NCI-H446 (cell line): Measurements from ENCODE around the gene NT5C.

Source experiments
- DNase-seq, 2 experiments: peaks; one replicate each; lab custom pipeline; 2025; lab: John Stamatoyannopoulos, UW

The NT5C gene

DNA sequence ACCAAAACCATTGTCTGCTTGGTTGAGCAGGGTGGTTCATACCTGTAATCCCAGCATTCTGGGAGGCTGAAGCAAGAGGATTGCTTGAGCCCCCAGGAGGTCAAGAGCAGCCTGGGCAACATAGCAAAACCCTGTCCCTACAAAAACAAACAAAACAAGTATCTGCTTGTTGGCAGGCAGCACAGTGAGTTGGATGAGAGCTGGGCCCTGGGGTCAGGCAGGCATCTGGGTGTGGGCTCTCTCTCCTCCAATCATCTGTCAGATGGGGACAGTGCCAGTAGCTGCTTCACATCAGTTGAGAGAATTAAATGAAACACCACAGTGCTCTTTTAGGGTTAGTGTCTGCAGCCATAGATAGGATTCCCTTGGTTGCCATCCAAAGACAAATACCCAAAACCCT lies 16.0 kb downstream of the NT5C start:
- peak in 1 of 2 experiments; percentile 40 for DNase-seq

DNA sequence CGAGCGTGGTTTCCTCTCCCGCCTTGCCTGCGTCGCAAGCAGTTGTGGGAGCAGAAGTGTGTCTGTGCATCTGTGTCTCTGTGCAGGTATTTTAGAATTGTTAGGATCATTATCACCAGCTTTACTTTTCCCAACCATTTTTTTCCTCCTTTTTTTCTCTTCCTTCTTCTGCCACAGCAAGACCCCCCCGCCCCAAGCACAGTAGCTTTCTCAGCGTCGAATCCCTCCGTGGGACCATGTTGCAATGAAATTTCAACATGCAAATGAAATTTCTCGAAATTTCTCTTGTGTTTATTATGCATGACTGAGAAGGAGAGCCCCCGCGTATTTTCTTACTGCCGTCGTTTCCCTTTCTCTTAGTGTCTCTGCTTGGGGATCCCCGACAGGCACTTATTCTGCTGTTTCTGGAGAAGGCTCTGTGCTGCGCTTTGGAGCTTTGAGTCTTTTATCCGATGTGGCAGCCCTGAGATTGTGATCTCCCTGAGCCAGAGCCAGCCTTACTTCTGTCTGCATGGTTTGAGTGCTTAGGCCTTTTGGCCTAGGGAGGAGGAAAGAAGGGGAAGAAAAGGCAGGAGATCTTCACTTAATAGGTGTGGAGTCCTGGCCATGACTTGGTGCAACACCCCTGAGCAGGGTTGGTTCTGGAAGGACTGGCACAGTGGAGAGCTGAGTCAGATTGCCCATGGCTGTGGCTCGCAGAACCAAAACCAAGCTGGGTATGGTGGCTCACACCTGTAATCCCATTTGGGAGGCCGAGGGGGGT lies 16.8 kb downstream of the NT5C start:
- DNase-seq = no peak

DNA sequence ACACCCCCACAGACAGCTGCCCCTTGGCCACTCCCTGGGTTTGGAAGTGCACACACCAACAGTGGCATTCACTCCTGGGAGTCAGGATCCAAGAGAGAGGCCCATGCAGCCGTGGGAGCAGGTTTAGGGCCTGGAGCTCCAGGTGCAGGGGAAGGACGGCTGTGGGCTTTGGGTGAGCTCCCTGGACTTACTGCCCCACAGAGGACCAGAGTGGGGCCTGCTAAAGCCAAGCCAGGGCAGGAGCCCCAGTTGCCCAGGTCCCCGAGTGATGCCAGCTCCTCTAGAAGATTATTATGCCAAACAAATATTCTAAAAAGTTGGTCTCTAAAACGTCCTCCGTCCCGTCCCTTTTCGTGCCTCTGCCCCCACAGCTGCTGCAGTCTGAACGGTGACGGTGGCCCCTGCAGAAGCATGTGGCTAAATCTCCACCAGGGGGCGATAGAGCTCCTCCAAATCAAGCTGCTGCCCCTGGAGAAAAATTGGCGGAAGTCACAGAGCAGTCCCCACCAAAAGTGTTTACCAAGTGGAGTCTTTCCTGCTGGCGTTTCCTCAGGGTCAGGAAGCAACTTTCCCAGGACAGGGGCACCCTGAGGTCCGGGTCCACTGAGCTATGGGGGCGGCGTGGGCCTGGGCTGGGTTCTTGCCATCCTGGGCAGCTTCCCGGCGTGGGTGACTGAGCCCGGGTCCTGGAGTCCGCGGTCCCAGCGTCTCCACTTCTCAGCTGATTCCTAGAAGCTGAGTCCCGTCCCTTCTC lies 17.6 kb downstream of the NT5C start:
- peak; percentile 89 to 91 for DNase-seq

DNA sequence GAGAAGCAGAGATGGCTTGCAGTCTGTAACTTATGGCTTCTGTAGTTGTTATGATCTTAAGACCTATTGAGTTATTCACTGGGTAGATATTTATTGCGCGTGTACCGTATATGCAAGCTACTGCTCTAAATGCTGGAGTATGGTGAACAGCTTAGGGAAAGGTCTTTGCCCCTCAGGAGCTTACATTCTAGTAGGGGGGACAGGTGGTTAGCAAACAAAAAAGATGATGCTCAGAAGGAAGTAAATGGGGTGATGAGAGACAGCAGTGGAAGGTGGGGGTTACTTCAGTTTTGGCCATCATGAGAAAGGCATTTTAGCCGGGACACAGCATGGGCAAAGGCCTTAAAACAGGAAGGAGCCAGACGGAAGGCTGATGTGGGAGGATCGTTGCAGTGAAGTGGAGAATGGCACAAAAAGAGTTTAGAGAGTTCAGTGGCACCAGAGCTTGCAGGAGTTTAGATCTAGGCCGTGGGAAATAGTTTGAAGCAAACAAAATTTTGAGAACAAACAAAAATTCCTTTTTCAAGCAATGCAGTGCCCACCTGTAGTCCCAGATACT lies 19.7 kb downstream of the NT5C start:
- no peak for DNase-seq

DNA sequence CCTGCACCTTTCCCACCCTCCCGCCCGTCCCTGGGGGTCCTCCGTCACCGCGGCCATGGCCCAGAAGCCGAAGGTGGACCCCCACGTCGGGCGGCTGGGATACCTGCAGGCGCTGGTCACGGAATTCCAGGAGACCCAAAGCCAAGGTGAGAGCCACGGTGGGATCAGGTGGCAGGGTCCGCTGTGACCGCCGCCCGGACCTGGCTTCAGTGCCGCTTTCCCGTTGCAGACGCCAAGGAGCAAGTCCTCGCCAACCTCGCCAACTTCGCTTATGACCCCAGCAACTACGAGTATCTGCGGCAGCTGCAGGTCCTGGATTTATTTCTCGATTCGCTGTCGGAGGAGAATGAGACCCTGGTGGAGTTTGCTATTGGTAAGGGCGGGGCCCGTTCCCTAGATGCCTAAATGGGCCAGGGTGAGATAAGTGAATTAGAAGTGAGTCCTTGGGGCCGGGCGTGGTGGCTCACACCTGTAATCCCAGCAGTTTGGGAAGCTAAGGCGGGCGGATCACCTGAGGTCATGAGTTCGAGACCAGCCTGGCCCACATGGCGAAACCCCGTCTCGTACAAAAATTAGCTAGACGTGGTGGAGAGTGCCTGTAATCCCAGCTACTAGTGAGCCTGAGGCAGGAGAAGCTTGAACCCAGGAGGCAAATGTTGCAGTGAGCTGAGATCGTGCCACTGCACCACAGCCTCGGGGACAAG lies 21.2 kb downstream of the NT5C start:
- no peak for DNase-seq

DNA sequence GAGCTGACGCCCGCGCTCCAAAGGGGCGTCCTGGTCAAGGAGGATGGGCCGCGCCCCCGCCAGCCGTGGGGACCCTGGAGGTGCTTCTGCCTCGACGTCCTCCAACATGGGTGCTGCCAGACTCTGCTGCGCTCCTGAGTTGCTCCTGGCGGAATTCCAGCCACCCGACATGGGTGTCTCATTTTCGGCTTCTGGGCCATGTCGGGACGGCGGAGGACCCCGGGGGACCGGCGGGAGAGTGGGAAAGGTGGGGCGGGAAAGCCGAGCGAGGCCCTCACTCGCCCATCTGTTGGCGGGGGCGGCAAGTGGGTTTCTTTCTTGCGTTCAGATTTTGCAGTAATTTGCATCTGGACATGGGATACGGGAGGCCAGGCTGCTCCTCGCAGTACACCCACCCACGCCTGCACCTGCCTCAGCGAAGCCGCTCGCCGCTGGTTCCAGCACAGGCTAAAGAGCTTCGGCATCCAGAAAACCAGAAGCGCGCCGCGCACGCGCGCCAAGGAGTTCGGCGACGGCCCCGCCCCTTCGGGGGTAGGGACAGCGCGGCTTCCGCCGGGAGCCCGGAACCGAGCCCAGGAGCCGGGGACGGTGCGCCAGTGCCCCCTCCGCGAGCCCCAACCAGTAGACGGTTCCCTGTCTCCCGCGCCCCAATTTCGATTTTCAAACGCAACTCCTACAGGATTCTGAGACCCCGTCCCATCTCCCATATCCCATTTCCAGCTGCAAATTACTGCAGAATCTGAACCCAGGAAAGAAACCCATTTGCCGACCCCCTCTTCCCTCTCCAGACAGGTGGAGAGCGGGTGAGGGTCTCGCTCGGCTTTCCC lies 21.9 kb downstream of the NT5C start, which contains the start of gene ARMC7:
ARMC7 (plus strand) TSS at position 563 of the 827 bp plus-strand sequence. CDS start 320 bp downstream, outside the sequence.
- peak; percentile 63 to 92 for DNase-seq

DNA sequence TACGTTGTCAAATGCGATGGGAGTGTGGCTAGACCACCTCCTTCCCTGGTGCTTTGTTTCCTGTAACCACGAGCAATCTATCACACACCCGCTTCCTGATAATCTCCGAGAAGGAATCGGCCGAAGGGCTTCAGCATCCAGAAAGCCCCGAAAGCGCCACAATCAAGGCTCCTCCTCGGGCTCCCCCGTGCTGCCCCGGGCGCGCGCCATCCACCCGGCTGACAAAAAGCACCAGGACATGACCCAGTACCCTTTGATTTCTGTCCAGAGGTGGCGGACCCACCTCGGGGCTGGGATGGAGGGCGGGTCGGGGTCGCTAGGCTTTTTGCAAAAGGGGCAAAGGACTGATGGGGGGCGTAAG lies 22.5 kb downstream of the NT5C start:
- no peak for DNase-seq

DNA sequence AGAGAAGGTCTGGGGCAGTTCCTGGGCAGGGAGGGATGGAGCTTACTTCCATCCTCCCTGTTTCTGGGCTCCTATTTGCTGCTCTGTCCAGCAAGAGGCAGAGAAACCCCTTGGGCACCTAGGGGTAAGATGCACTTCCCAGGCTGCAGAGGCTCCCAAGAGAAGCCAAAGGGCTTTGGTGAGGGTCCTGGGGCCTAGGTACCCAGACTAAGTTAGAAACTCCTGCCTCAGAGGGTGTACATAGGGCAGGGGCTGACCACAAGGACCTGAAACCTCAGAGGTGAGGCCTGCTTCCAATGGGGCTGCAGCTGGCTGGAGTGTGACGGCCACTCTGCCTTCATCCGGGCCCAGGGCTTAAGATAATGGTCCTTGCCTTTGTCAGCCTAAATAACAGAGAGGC lies 23.3 kb downstream of the NT5C start:
- no peak for DNase-seq

DNA sequence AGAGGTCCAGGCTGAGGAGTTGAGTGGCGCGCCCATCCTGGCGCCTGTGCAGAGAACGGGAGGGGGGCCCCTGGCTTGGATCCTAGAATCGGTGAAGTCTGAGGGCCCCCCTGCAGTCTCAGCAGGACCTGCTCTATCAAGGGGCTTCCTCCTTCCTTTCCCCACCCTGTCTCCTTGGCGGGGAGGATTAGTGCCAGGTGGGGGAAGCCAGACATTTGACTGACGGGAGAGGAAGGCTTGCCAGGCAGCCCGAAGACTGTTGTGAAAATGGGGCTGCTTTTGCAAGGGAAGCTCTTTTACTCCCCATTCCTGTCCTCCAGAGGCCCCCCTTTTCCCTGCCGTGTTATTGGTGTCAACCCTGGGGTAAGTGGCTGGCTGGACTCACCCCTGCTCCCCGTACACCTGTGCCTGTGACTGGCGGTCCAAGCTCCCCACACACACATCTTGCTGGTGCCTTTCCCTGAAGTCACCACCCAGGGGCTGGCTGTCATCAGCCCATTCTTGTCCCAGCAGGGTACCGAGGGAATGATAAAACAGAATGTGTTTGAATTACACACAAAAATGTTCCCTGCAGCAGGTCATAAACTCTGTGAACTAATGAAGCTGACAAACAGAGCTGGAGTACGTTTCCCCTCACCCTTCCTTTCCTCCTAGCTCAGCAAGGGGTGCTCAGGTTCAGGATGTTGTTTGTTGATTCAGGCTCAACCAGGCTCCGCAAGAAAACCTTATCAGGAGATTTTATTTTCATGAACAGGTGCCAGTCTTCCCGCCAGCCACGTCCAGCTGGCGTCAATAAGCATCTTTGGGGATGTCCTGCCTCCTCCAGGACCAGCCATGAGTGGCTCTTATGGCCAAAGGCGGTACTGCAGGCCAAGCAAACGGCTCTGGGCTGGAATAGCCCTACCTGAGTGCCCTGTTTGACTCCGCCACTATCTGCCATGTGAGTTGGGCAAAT lies 26.1 kb downstream of the NT5C start:
- peak in 1 of 2 experiments; percentile 63 for DNase-seq

DNA sequence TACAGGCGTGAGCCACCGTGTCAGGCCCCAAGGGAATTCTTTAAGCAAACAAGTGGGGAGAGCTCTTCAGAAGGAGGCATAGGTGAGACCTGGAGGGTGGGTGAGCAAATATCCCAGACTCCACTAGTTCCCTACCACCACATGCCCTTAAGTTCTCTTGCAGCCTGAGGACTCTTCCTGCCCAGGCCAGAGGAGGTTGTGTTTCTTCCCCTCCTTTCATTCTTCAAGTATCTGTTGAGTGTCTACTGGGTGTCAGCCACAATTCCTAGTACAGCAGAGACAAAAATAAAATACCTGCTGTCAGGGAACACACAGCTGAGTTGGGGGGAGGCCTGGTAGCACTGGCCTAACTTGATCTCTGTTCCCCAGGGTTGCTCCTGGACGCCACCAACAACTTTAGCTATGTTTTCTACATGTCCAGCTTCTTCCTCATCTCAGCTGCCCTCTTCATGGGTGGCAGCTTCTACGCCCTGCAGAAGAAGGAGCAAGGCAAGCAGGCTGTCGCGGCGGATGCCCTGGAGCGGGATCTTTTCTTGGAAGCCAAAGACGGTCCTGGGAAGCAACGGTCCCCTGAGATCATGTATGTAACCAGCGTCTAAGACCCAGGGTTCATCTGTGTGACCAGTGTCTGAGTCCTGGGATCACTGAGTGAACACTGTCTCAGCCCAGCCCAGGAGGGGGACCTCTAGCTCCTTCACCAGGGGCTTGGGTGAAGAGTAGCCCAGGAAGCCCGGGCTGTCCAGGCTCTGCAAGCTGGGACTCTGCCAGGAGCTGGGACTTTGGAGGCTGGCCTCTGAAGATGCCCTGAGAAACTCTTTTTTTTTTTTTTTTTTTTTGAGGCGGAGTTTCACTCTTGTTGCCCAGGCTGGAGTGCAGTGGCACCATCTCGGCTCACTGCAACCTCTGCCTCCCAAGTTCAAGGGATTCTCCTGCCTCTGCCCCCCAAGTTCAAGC lies 27.7 kb downstream of the NT5C start:
- DNase-seq = no peak

DNA sequence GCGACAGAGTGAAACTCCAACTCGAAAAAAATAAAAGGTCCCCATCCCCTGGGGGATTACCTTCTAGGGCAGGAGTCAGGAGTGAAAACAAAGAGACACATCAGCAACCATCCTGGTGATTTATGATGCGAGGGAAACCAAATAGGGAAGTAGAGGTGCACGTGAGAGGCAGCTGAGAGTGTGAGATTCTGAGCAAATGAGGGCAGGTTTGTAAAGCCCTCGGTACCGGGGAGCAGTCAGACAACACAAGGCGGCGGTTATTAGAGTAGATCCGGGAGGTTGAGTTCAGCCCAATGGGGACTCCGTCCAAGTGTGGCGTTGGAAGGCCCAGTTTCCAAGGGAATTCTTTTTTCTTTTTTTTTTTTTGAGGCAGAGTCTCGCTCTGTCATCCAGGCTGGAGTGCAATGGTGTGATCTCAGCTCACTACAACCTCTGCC lies 29.1 kb downstream of the NT5C start:
- DNase-seq = no peak

DNA sequence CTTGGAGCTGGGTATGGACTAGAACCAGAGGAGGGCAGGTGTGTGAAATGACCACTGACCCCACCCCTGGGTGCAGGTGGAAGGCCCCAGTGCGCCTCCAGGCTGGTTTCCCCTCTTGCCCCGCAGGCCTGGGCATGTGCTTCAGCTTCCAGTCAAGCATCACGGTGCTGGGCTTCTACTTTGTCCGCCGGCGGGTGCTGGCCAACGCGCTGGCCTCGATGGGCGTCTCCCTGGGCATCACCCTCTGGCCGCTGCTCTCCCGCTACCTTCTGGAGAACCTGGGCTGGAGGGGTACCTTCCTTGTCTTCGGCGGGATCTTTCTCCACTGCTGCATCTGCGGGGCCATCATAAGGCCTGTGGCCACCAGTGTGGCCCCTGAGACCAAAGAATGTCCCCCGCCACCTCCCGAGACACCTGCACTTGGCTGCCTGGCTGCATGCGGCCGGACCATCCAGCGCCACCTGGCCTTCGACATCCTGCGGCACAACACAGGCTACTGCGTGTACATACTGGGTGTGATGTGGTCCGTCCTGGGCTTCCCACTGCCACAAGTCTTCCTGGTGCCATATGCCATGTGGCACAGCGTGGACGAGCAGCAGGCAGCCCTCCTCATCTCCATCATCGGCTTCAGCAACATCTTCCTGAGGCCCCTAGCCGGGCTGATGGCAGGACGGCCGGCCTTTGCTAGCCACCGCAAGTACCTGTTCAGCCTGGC lies 31.5 kb downstream of the NT5C start:
- DNase-seq = no peak

DNA sequence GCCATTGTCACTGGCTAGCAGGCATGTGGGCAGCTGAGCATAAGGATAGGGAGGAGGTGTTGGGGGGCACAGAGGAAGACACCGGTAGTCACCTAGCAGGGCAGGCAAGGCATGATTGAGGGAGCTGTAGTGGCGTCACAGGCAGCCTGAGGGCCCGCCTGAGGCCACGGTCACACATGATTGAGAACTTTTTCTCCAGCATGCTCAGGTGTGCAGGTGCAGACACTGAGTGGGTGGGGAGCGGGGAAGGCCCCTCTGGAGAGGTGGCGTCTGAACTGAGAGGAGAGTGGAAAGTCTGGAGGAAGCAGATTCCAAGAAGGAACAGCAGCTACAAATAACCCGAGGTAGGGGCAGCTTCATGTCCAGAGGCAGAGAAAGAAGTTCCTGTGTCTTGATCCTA lies 32.7 kb downstream of the NT5C start:
- no peak for DNase-seq

DNA sequence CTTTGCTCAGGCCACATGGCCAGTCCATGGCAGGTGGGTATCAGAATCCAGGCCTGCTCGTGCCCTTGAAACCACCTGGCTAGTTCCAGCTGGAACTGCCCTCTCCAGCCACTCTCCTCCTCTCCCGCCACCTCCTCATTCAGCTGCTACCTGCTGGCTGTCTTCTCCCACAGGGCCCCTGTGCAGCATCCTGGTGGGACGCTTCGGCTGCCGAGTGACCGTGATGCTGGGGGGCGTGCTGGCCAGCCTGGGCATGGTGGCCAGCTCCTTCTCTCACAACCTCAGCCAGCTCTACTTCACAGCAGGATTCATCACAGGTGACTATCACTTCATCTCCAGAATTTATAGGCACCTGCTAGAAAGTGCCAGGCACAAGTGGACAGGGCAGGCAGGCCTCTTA lies 33.7 kb downstream of the NT5C start:
- DNase-seq = no peak

DNA sequence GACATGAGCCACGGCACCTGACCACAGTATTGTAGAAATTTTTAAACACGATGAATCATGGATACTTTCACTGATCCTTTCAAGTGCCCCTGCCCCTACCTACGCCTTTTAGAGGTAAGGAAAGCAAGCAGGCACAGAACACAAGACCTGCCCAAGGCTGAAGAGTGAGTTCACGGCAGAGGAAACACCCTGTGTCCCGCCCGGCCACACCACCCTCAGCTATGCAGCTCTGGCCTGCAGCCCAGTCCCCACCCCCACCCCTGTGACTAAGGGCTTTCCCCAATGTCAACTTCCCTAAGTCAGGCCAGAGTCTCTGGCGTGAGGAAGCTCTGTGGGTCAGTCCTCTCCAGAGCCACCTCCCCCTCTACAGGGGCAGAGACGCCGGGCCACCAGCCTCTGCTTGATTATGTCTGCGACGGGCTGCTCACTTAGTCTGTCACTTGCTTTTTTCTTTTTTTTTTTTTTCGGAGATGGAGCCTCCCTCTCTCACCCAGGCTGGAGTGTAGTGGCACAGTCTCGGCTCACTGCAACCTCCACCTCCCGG lies 35.4 kb downstream of the NT5C start:
- DNase-seq = no peak

DNA sequence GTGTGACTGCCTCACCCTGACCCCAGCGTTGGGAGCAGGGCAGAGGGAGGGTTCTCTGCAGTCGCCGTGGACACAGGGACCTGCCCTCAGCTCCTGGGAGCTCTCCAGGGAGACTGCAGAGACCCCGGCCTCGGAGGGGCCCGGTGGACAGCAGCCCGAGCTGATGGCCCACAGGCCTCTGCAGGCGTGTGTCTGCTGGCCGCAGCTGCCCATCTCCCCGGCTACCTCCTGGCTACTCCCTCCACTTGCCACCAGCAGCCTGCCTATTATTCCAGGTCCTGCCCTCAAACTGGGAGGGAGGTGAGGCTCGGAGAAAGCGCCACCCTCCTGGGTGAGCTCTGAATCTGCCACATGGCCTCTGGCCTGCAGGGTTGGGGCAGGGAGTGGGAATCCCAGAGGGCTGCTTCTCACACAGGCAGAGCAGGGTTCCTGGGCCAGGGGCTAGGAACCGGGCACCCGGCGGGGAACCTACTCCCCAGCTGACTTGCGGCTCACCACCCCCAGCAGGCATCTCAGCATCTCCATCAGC lies 36.6 kb downstream of the NT5C start:
- DNase-seq = no peak

DNA sequence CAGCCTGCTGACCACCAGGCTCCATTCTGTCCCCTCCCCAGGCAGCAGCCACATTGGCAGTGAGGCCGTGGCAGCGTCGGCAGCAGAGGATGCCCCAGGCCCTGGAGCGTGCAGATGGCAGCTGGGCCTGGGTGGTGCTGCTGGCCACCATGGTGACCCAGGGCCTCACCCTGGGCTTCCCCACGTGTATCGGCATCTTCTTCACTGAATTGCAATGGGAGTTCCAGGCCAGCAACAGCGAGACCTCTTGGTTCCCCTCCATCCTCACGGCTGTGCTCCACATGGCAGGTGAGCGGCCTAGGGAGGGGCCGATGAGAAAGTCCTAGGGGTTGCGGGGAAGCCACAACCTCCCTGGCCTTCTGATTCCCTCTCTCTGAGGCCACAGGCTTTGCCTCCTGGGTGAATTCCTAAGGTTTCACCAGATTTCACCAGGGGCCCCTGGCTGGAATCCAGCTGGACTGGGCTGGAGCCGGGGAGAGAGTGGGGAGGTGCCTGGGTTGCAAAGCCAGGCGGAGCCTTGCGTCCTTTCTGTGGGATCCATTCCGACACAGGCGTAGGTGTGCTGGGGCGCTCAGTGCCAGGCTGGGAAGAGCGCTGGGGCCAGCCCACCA lies 37.9 kb downstream of the NT5C start:
- DNase-seq = no peak
